Activated naive CD4-positive, alpha-beta T cell treated with anti-CD3 and anti-CD28 coated beads, Interleukin-2, amount 50 U/mL, for 16 hours (primary cell): ENCODE data around the gene AP2B1.
"Not testable (repeated sequence)": the region's sequence is repeated elsewhere in the genome, so short reads cannot be mapped to it uniquely, and the experiment has no call there.

Source experiments
- DNase-seq: peaks from one replicate; pipeline ENCODE4 v3.0.0-alpha.2; 2020

The AP2B1 gene

GRCh38 chr17:35578197-35578928 lies 8.8 kb upstream of the AP2B1 start, which contains the start of gene PEX12:
TSS of gene PEX12 (minus strand) at chr17:35578571. CDS start at chr17:35578021, 550 bp downstream.
- DNase-seq, result peak; percentile 87

- DNase-seq, result no peak
Measured at GRCh38 chr17:35578929-35579432, 8.1 kb upstream of the AP2B1 start.

GRCh38 chr17:35584061-35584460 lies 3.1 kb upstream of the AP2B1 start:
- DNase-seq, result no peak

GRCh38 chr17:35586569-35587073 lies 501 bp upstream of the AP2B1 start:
- DNase-seq, result no peak

- no peak for DNase-seq
Measured at GRCh38 chr17:35588196-35588920, 1.2 kb downstream of the AP2B1 start.

GRCh38 chr17:35596072-35596471 lies 8.9 kb downstream of the AP2B1 start:
- no peak for DNase-seq

- no peak for DNase-seq
Measured at GRCh38 chr17:35596530-35597233, 9.6 kb downstream of the AP2B1 start.

GRCh38 chr17:35597604-35598003 lies 10.5 kb downstream of the AP2B1 start:
- no peak for DNase-seq

GRCh38 chr17:35603674-35604073 lies 16.6 kb downstream of the AP2B1 start:
- no peak for DNase-seq

- DNase-seq, result no peak
Measured at GRCh38 chr17:35605678-35606077, 18.6 kb downstream of the AP2B1 start.

GRCh38 chr17:35607239-35607847 lies 20.2 kb downstream of the AP2B1 start:
- DNase-seq, result no peak

- no peak for DNase-seq
Measured at GRCh38 chr17:35609831-35610230, 22.7 kb downstream of the AP2B1 start.

- not testable (repeated sequence) for DNase-seq
Measured at GRCh38 chr17:35610746-35611145, 23.6 kb downstream of the AP2B1 start.

- peak; percentile 39 for DNase-seq
Measured at GRCh38 chr17:35612924-35613521, 25.9 kb downstream of the AP2B1 start.

GRCh38 chr17:35614810-35615209 lies 27.7 kb downstream of the AP2B1 start:
- DNase-seq, result no peak

GRCh38 chr17:35616536-35616935 lies 29.4 kb downstream of the AP2B1 start:
- DNase-seq, result no peak

GRCh38 chr17:35617505-35617904 lies 30.4 kb downstream of the AP2B1 start:
- no peak for DNase-seq

- no peak for DNase-seq
Measured at GRCh38 chr17:35618628-35619027, 31.5 kb downstream of the AP2B1 start.

- no peak for DNase-seq
Measured at GRCh38 chr17:35621768-35622167, 34.6 kb downstream of the AP2B1 start.

- no peak for DNase-seq
Measured at GRCh38 chr17:35627417-35627816, 40.3 kb downstream of the AP2B1 start.

GRCh38 chr17:35630530-35631148 lies 43.5 kb downstream of the AP2B1 start:
- DNase-seq, result no peak

GRCh38 chr17:35641032-35641431 lies 53.9 kb downstream of the AP2B1 start:
- no peak for DNase-seq
